ENCODE data around the gene TCAP. TPM values are rescaled to one million over a fixed set of nuclear protein-coding genes. Genes with fewer than 3 reads are reported as not detected.

The TCAP gene
- total and polyA plus RNA-seq, 2 donors from 2014 or later, result 1.5 to 1.7 TPM

DNA sequence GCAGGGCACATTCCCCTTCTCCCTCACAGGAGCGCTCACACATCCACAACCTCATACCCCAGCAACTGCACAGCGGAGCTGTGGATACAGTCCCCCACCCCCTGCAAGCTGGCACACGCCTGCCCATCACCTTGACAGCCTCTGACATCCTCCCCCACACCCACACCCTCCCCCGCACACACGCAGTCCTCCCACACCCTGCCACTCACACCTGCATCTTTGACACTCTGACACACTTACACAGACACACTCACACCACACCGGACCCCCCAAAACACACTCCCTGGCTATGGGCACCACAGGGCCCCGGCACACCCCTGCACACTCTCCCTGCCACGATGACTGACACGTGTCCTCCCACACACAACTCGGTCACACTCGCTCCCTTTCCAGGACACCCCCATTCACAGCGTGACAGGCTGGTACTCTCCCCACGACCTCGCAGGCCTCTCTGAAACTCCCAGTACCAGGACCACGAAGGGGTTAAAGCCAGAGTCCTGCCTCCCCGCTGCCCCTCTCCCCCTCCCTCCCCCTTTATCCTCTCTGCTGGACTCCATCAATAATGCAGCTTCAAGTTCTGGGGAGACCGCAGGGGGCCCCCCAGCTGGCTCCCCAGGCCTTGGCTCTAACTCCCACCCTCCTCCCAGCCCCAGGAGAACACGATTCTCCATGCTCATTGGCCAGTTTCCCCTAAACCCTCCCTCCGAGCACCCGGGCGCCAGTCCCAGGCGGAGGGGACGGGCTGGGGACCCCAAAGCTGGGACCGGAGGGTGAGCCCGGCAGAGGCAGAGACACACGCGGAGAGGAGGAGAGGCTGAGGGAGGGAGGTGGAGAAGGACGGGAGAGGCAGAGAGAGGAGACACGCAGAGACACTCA is 38.7 kb upstream of the TCAP start, which contains the start of gene PPP1R1B:
Gene PPP1R1B, plus strand, starts transcription at position 782 of the 876 bp plus-strand sequence. CDS start 441 bp downstream, outside the sequence.
- no peak for TF ChIP-seq CTCF (IDR thresholded peaks at IDR 0.05; ENCODE audit: borderline replicate concordance, extremely low read depth, insufficient read depth)
- peaks cover 2% of the 10 kb centered on the region for H3K27me3 ChIP-seq (ENCODE audit: control insufficient read depth, insufficient read depth, low read length)
- peak within 1 kb of the TSS; percentile 16 to 68 (median 35) for H3K4me3 ChIP-seq (ENCODE audit: low read length in 3 of 3)
- H3K9ac ChIP-seq (ENCODE audit: low read length in 3 of 3), result no peak within 1 kb of the TSS
- no peaks in the 10 kb centered on the region for H3K36me3 ChIP-seq (ENCODE audit: control insufficient read depth in 2 of 3, insufficient read depth in 3 of 3, low read length in 3 of 3)
- intact Hi-C loops (cut with DNase I), result loop anchor here (10.0 kb wide), 1 partner anchor 82 kb away; no protein-coding TSS in a partner anchor
- FAIRE-seq (no peak), DNase-seq (peak in 1 of 5 donors; percentile 65)
- H3K9me3 ChIP-seq (ENCODE audit: control insufficient read depth in 2 of 3, insufficient read depth in 1 of 3, low read length in 3 of 3), result no peaks in the 10 kb centered on the region
- H3K4me1 ChIP-seq (ENCODE audit: control insufficient read depth in 2 of 3, insufficient read depth in 2 of 3, low read depth in 1 of 3, low read length in 3 of 3), result peaks cover 0 to 11% (median 3%) of the 10 kb centered on the region in 3 donors
- peak within 1 kb of the TSS in 1 of 2 donors; percentile 78 for H3K27ac ChIP-seq (ENCODE audit: low read depth in 2 of 2, low read length in 2 of 2)

DNA sequence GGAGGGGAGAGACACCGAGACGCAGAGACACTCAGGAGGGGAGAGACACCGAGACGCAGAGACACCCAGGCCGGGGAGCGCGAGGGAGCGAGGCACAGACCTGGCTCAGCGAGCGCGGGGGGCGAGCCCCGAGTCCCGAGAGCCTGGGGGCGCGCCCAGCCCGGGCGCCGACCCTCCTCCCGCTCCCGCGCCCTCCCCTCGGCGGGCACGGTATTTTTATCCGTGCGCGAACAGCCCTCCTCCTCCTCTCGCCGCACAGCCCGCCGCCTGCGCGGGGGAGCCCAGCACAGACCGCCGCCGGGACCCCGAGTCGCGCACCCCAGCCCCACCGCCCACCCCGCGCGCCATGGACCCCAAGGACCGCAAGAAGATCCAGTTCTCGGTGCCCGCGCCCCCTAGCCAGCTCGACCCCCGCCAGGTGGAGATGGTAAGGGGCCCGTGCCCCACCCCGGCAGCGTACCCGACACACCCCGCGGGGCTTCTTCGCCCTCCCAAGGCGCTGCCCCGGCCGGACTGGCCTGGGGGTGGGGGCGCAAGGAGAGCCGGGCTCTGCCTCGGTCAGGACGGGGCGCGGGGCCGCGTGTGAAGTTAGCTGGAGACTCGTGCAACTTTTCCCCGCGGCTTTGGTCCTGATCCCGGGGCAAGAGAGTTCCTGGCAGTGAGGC is 38.0 kb upstream of the TCAP start:
- intact Hi-C loops (cut with DNase I), result loop anchor here (10.0 kb wide), 1 partner anchor 82 kb away; no protein-coding TSS in a partner anchor
- no peak for TF ChIP-seq CTCF (IDR thresholded peaks at IDR 0.05; ENCODE audit: borderline replicate concordance, extremely low read depth, insufficient read depth)
- no peak overlapping the region for H3K9ac ChIP-seq (ENCODE audit: low read length in 3 of 3)
- DNase-seq, result peak in 2 of 5 donors; percentile 51
- no peaks in the 10 kb centered on the region for H3K9me3 ChIP-seq (ENCODE audit: control insufficient read depth in 2 of 3, insufficient read depth in 1 of 3, low read length in 3 of 3)
- no peaks in the 10 kb centered on the region for H3K36me3 ChIP-seq (ENCODE audit: control insufficient read depth in 2 of 3, insufficient read depth in 3 of 3, low read length in 3 of 3)
- H3K4me1 ChIP-seq (ENCODE audit: control insufficient read depth in 2 of 3, insufficient read depth in 2 of 3, low read depth in 1 of 3, low read length in 3 of 3), result peaks cover 0 to 9% (median under 1%) of the 10 kb centered on the region in 3 donors
- H3K27ac ChIP-seq (ENCODE audit: low read depth in 2 of 2, low read length in 2 of 2), result no peak overlapping the region
- H3K27me3 ChIP-seq (ENCODE audit: control insufficient read depth, insufficient read depth, low read length), result peaks cover 2% of the 10 kb centered on the region
- peak overlapping the region; percentile 16 to 68 (median 35) for H3K4me3 ChIP-seq (ENCODE audit: low read length in 3 of 3)
- FAIRE-seq, result no peak

GRCh38 chr17:39627712-39628516 is 37.2 kb upstream of the TCAP start:
- Histone ChIP-seq H3K9me3 (ENCODE audit: control insufficient read depth in 2 of 3, insufficient read depth in 1 of 3, low read length in 3 of 3) (no peaks in the 10 kb centered on the region), H3K4me1 (ENCODE audit: control insufficient read depth in 2 of 3, insufficient read depth in 2 of 3, low read depth in 1 of 3, low read length in 3 of 3) (peaks cover 0 to 7% (median 0%) of the 10 kb centered on the region in 3 donors), H3K27me3 (ENCODE audit: control insufficient read depth, insufficient read depth, low read length) (peaks cover 2% of the 10 kb centered on the region), H3K9ac (ENCODE audit: low read length in 3 of 3) (peak overlapping the region in 1 of 3 donors; percentile 34), H3K27ac (ENCODE audit: low read depth in 2 of 2, low read length in 2 of 2) (peak overlapping the region in 1 of 2 donors; percentile 78), H3K36me3 (ENCODE audit: control insufficient read depth in 2 of 3, insufficient read depth in 3 of 3, low read length in 3 of 3) (no peaks in the 10 kb centered on the region), H3K4me3 (ENCODE audit: low read length in 3 of 3) (no peak overlapping the region)
- no peak for TF ChIP-seq CTCF (IDR thresholded peaks at IDR 0.05; ENCODE audit: borderline replicate concordance, extremely low read depth, insufficient read depth)
- DNase-seq (peak in 1 of 5 donors; percentile 56), FAIRE-seq (no peak)
- intact Hi-C loops (cut with DNase I), result loop anchor here (10.0 kb wide), 1 partner anchor 83 kb away; no protein-coding TSS in a partner anchor
